GM18909 (cell line): ENCODE results near the gene ANGPTL7.
"Not testable (repeated sequence)": the region's sequence is repeated elsewhere in the genome, so short reads cannot be mapped to it uniquely, and the experiment has no call there.

Experiments used
- ATAC-seq: cut with Tn5 transposase; IDR thresholded peaks from one replicate; pipeline ENCODE4 v1.9.1; 2021; ENCODE audit warnings: mild to moderate bottlenecking; ENCODE audit not compliant: unreplicated experiment, poor library complexity

Gene ANGPTL7

GRCh38 chr1:11188858-11189451 lies at the start of gene ANGPTL7:
ANGPTL7 (plus strand) TSS chr1:11189355; CDS start chr1:11189580, 225 bp downstream.
- ATAC-seq = no peak

DNA sequence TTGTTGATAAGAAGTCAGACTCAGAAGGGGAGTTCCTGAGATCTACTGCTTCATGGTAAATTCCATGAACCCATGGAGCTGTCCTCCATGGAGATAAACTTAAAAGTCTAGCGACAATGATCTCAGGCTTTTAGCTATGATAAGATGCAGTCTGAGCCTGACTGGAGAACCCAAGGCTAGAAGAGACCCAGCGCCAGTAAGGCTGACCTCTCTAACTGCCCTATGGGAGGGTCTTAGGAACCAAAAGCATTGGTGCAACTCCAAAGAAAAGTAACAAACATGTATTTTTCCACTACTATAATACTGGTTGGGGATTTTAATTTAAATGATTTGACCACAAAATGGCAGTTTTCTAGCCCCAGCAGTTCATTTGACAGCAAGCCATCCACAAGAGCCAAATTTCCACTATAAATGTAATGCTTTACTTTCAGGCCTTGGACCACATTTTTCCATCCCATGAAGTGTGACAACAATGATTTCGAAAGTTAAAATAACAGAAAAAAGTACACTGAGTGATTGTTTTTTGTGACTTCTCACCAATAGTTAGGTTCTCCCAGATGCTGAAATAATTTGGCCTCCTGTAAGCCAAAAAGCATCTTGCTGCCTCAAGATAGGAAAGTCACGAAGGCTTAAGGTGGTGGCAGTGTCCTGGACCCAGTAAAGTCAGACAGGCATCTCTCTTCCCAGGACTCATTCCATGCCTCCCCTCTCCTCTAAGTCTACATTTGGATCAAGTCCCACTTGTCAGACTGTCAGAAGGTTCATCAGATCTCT lies 46.4 kb upstream of the ANGPTL7 start:
- no peak for ATAC-seq

DNA sequence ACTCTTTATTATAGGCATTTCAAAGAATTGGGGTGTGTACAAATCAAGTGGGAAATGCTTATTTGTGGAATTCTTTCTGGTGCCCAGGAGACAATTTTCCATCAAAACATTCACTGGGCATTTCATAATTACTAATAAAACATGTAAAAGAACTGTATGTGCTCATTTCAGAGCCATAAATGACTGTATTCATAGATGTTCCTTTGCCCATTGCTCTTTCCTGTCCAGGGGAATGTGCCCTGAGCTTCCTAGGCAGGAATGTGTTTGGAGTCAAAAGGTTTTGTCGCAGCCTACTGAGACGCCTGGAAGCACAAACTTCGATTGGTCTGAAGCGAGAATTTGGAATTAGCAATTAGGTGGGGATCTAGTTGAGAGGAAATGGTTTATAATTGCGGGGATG lies 45.8 kb upstream of the ANGPTL7 start:
- no peak for ATAC-seq

GRCh38 chr1:11143907-11144306 lies 45.2 kb upstream of the ANGPTL7 start:
- no peak for ATAC-seq

DNA sequence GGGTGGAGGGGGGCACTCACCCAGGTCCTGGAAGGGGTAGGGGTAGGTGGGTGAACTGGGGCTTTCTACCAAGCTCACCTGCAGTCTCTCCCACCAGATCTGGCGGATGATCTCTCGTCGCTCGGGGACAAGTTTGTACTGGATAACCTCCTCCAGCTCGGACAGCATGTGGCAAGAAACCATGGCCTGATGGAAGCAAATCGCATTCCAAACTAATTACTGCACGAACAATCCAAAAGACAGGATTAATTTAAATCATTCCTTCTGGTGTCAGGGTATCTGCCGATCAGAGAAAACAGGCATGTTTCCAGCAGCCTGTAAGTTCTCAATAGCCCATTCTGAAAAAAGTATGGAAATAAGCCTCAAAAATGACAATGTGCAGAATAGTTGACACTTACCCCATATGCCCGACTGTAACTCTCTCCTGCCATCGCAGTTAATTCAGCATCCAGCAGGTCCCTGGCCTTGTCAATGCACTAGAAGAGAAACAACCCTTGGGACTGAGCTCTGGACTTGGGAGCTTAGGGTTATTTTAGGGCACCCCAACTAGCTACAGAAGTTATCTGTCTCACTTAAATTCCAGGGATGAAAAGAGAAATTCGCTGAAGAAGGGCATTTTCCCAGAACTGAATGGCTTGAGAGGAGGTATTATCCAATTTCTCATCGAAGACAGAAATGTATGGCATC lies 44.4 kb upstream of the ANGPTL7 start:
- ATAC-seq = no peak

GRCh38 chr1:11145741-11146140 lies 43.4 kb upstream of the ANGPTL7 start:
- no peak for ATAC-seq

- ATAC-seq = no peak
Observed at GRCh38 chr1:11147197-11147770, 41.9 kb upstream of the ANGPTL7 start.

DNA sequence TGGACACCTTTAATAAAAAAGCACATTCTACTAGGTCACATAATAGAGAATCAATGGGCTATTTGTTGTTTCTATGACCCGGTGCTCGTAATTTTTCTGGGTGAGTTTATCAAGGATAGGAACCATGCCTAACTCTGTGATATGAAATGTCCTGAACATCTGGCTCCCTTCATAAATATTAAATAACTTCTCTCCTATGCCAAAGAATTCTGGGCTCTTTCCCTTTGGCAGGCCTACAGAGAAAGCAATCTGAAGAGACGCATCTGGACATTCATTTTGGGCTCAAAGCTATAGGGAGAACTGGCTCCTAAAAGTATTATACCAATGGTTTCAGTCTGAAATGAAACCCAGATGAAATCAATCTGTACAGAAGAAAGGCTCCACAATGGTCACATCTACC lies 38.8 kb upstream of the ANGPTL7 start:
- no peak for ATAC-seq

DNA sequence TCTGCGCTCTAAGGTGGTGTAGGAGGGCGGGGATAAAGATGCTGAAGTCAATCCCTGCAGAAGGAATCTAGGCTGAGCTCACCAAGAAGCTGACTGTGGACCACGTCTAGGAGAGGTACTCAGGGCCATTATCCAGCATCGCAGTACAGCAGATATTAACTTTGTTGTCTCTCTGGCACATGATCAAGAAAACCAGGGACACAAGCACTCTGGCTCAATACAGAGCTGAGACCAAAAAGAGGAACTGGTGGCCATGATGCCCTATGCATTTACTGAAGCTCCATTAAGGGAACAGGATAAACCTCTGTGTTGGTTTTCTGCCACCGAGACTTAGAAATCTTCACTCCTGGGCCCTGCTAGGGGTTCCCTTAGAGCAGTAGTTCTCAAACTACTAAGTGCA lies 38.0 kb upstream of the ANGPTL7 start:
- no peak for ATAC-seq

GRCh38 chr1:11151826-11152612 lies 37.1 kb upstream of the ANGPTL7 start:
- no peak for ATAC-seq

DNA sequence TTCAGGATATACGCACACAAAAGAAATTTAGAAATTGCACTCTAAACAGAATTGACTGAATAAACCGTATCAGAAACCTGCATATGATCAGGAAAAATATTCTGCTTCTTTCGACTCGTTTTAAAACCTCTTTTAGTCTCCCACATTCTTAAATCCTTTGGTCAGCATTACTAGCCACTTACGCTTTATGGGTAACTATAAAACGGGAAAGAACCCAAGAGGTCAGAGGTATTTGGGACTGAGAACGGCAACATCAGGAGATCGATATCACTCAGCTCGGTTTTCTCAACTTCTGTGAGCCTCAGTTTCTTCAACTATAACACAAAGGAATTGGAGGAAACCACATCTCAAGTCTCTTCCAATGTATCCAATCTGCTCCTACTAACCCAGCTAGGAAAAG lies 36.4 kb upstream of the ANGPTL7 start:
- no peak for ATAC-seq

DNA sequence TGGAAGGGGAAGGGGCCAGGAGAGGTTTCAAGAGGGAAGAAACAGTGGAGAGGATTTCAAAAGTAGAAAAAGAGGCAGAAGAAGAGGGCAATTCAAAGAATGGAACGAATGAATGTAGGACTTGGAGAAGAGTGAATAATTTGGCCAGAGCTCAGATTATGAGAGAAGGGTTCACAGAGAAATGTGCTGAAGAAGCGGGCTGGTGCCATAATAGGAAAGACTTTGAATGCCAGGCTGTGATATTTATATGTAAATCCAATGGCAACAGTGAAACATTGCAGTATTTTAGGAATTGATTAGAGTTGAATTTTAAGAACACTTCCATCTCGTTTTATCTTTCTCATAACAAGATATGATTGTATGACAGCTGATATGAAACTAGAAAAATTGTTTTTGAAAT lies 36.0 kb upstream of the ANGPTL7 start:
- no peak for ATAC-seq

GRCh38 chr1:11156441-11156840 lies 32.7 kb upstream of the ANGPTL7 start:
- ATAC-seq = no peak

DNA sequence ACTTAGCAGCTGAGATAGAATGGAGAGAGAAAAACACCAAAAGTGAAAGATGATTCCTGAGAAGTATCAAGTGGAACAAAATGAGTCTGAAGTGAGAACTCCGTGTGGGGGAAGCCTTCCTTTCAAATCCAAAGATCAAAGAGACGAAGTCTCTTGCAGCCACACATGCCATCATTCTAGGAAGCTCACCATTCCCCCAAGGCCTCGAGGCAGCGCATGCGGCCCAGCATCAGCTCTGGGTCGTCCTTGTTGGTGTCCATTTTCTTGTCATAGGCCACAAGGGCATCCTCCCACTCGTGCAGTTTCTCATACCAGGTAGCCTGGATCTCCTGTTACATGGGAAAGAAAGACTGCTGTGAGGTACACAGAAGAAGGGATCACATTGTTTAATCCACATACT lies 32.2 kb upstream of the ANGPTL7 start:
- ATAC-seq = no peak

- no peak for ATAC-seq
Observed at GRCh38 chr1:11157394-11157793, 31.8 kb upstream of the ANGPTL7 start.

DNA sequence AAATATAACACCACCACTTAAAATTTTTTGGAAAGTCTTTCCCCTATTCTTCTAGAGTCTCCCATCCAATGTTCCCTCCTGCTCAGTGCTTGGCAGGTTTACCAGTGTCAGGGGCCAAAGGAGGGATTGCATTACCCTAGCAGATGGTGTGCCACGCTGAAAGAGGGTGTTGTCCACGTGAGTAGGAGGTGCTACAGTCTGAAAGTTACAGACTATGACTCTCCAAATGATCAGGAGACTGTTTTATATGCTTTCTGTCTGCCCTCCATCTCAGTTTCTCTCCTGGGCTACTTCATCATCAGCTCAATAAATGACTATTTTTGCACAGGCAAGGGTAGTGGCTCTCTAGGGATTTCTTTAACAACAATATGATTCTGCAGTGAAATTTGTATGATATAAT lies 31.3 kb upstream of the ANGPTL7 start:
- ATAC-seq = no peak

GRCh38 chr1:11158291-11158690 lies 30.9 kb upstream of the ANGPTL7 start:
- no peak for ATAC-seq

DNA sequence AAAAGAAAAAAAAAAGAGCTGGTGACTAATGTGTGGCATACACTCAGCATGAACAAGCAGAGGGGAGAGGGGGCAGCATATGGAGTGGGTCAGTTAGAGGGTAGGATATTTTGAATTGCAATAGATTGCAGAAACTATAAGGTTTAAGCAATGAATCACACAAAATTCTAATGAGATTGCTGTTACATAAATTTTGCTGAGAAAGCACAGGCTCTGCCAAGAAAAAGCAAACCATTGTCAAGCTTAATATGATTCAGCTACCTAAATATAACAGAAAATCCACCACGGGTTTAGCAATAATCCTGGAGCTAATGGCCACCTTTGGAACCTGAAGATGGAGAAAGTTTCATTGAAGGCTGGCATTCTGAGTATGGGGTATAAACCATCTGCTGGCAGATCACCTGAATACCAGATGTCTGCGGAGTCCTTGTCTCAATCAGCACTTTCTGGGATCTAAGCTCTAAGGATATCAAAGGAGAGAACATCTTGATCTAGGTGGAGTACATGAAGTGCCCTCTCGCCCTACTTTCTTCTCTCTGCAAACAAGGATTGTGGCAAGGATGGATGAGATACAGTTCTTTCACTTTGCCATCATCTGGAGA lies 30.3 kb upstream of the ANGPTL7 start:
- no peak for ATAC-seq

DNA sequence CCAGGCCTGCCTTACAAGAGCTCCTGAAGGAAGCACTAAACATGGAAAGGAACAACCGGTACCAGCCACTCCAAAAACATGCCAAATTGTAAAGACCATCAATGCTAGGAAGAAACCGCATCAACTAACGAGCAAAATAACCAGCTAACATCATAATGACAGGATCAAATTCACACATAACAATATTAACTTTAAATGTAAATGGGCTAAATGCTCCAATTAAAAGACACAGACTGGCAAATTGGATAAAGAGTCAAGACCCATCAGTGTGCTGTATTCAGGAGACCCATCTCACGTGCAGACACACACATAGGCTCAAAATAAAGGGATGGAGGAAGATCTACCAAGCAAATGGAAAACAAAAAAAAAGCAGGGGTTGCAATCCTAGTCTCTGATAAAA lies 26.4 kb upstream of the ANGPTL7 start:
- not testable (repeated sequence) for ATAC-seq

DNA sequence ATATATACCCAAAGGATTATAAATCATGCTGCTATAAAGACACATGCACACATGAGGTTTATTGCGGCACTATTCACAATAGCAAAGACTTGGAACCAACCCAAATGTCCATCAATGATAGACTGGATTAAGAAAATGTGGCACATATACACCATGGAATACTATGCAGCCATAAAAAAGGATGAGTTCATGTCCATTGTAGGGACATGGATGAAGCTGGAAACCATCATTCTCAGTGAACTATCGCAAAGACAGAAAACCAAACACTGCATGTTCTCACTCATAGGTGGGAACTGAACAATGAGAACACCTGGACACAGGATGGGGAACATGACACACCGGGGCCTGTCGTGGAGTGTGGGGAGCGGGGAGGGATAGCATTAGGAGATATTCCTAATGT lies 22.4 kb upstream of the ANGPTL7 start:
- ATAC-seq = not testable (repeated sequence)
